ENCODE results near the gene FBXO38. TPM values are rescaled to one million over a fixed set of nuclear protein-coding genes. Genes with fewer than 3 reads are reported as not detected.

FBXO38 gene
- total RNA-seq, 1 donor from 2014 or later, result 38.0 TPM

- peak; percentile 77 for TF ChIP-seq CTCF (IDR thresholded peaks at IDR 0.05; ENCODE audit: borderline replicate concordance)
- peaks cover 9% of the 10 kb centered on the region for H3K27me3 ChIP-seq (ENCODE audit: low read depth)
- intact Hi-C loops (cut with micrococcal nuclease), result no loop called here
- peak overlapping the region; percentile 40 for H3K4me3 ChIP-seq
- H3K4me1 ChIP-seq, result peaks cover 7% of the 10 kb centered on the region
- peak; percentile 34 for DNase-seq
- no peaks in the 10 kb centered on the region for H3K9me3 ChIP-seq (replicated peaks)
- H3K36me3 ChIP-seq, result no peaks in the 10 kb centered on the region
- H3K27ac ChIP-seq (replicated peaks), result peak overlapping the region; percentile 54
Observed at GRCh38 chr5:148482697-148483462, 99.1 kb downstream of the FBXO38 start.

- Histone ChIP-seq H3K27me3 (ENCODE audit: low read depth) (peaks cover 9% of the 10 kb centered on the region), H3K9me3 (replicated peaks) (no peaks in the 10 kb centered on the region), H3K4me1 (peaks cover 7% of the 10 kb centered on the region), H3K27ac (replicated peaks) (no peak overlapping the region), H3K4me3 (no peak overlapping the region), H3K36me3 (no peaks in the 10 kb centered on the region)
- no peak for TF ChIP-seq CTCF (IDR thresholded peaks at IDR 0.05; ENCODE audit: borderline replicate concordance)
- DNase-seq, result no peak
- intact Hi-C loops (cut with micrococcal nuclease), result no loop called here
Observed at GRCh38 chr5:148483750-148484149, 100.0 kb downstream of the FBXO38 start.

- intact Hi-C loops (cut with micrococcal nuclease), result no loop called here
- TF ChIP-seq CTCF (IDR thresholded peaks at IDR 0.05; ENCODE audit: borderline replicate concordance), result no peak
Observed at GRCh38 chr5:148484651-148485050, 100.9 kb downstream of the FBXO38 start.

GRCh38 chr5:148486456-148486855 lies 102.7 kb downstream of the FBXO38 start:
- Histone ChIP-seq H3K27me3 (ENCODE audit: low read depth) (peaks cover 9% of the 10 kb centered on the region), H3K9me3 (replicated peaks) (no peaks in the 10 kb centered on the region), H3K4me3 (no peak overlapping the region), H3K4me1 (peaks cover 26% of the 10 kb centered on the region), H3K36me3 (no peaks in the 10 kb centered on the region), H3K27ac (replicated peaks) (no peak overlapping the region)
- TF ChIP-seq CTCF (IDR thresholded peaks at IDR 0.05; ENCODE audit: borderline replicate concordance), result no peak
- no peak for DNase-seq
- intact Hi-C loops (cut with micrococcal nuclease), result no loop called here

More at GRCh38 chr5:148484651-148485050, 100.9 kb downstream of the FBXO38 start:
- peaks cover 9% of the 10 kb centered on the region for H3K27me3 ChIP-seq (ENCODE audit: low read depth)
- no peaks in the 10 kb centered on the region for H3K9me3 ChIP-seq (replicated peaks)
- H3K27ac ChIP-seq (replicated peaks), result no peak overlapping the region
- H3K4me1 ChIP-seq, result peaks cover 13% of the 10 kb centered on the region
- H3K4me3 ChIP-seq, result no peak overlapping the region
- no peaks in the 10 kb centered on the region for H3K36me3 ChIP-seq
- no peak for DNase-seq

GRCh38 chr5:148488757-148489156 lies 105.0 kb downstream of the FBXO38 start:
- H3K36me3 ChIP-seq, result no peaks in the 10 kb centered on the region
- peaks cover 5% of the 10 kb centered on the region for H3K27me3 ChIP-seq (ENCODE audit: low read depth)
- no peak overlapping the region for H3K27ac ChIP-seq (replicated peaks)
- no peak overlapping the region for H3K4me3 ChIP-seq
- intact Hi-C loops (cut with micrococcal nuclease), result no loop called here
- no peak for TF ChIP-seq CTCF (IDR thresholded peaks at IDR 0.05; ENCODE audit: borderline replicate concordance)
- no peak for DNase-seq
- H3K4me1 ChIP-seq, result peaks cover 26% of the 10 kb centered on the region
- no peaks in the 10 kb centered on the region for H3K9me3 ChIP-seq (replicated peaks)
